ENCODE measurements around the gene RPRD1B. TPM values are rescaled to one million over a fixed set of nuclear protein-coding genes. Genes with fewer than 3 reads are reported as not detected.
A peak's percentile ranks its signal among the peaks of the same experiment; 100 is the strongest.

The RPRD1B gene
- total and polyA plus RNA-seq, 8 donors = 25.7 to 50.9 (median 47.4) TPM

GRCh38 chr20:38029453-38029852 lies 4.1 kb upstream of the RPRD1B start:
- intact Hi-C loops (cut with DNase I) = no loop called here
- ATAC-seq = no peak
- Histone ChIP-seq H3K4me3 (no peak overlapping the region), H3K36me3 (no peaks in the 10 kb centered on the region), H3K4me1 (peaks cover 9 to 48% of the 10 kb centered on the region in 2 donors), H3K9me3 (no peaks in the 10 kb centered on the region), H3K27me3 (no peaks in the 10 kb centered on the region), H3K27ac (no peak overlapping the region)
- TF ChIP-seq CTCF (IDR thresholded peaks at IDR 0.05) = no peak
- DNase-seq = no peak

- no peaks in the 10 kb centered on the region for H3K27me3 ChIP-seq
- peaks cover 26 to 66% of the 10 kb centered on the region in 2 donors for H3K4me1 ChIP-seq
- H3K4me3 ChIP-seq = peak overlapping the region in 1 of 2 donors; percentile 98
- peaks cover 0 to 11% of the 10 kb centered on the region in 2 donors for H3K36me3 ChIP-seq
- no peak overlapping the region for H3K27ac ChIP-seq
- no peaks in the 10 kb centered on the region for H3K9me3 ChIP-seq
- no peak for ATAC-seq
- TF ChIP-seq CTCF (IDR thresholded peaks at IDR 0.05) = no peak
- DNase-seq = no peak
- intact Hi-C loops (cut with DNase I) = no loop called here
Measured at GRCh38 chr20:38031957-38032356, 1.6 kb upstream of the RPRD1B start.

- peak; percentile 61 for ATAC-seq
- no peak for TF ChIP-seq CTCF (IDR thresholded peaks at IDR 0.05)
- peaks cover 26 to 74% of the 10 kb centered on the region in 2 donors for H3K4me1 ChIP-seq
- peak overlapping the region; percentile 95 to 97 for H3K27ac ChIP-seq
- peaks cover 0 to 11% of the 10 kb centered on the region in 2 donors for H3K36me3 ChIP-seq
- intact Hi-C loops (cut with DNase I) = no loop called here
- no peaks in the 10 kb centered on the region for H3K27me3 ChIP-seq
- no peaks in the 10 kb centered on the region for H3K9me3 ChIP-seq
- H3K4me3 ChIP-seq = peak overlapping the region; percentile 96 to 98
- no peak for DNase-seq
Measured at GRCh38 chr20:38032585-38033329, 789 bp upstream of the RPRD1B start.

- Histone ChIP-seq H3K27ac (peak overlapping the region; percentile 95 to 97), H3K4me3 (peak overlapping the region; percentile 96 to 98), H3K4me1 (peaks cover 26 to 74% of the 10 kb centered on the region in 2 donors), H3K9me3 (no peaks in the 10 kb centered on the region), H3K36me3 (peaks cover 0 to 11% of the 10 kb centered on the region in 2 donors), H3K27me3 (no peaks in the 10 kb centered on the region)
- peak; percentile 14 for ATAC-seq
- no peak for TF ChIP-seq CTCF (IDR thresholded peaks at IDR 0.05)
- intact Hi-C loops (cut with DNase I) = no loop called here
- DNase-seq = no peak
Measured at GRCh38 chr20:38034108-38034649, 633 bp downstream of the RPRD1B start.

- Histone ChIP-seq H3K9me3 (no peaks in the 10 kb centered on the region), H3K4me3 (peak overlapping the region in 1 of 2 donors; percentile 98), H3K4me1 (peaks cover 26 to 74% of the 10 kb centered on the region in 2 donors), H3K27ac (no peak overlapping the region), H3K36me3 (peaks cover 0 to 18% of the 10 kb centered on the region in 2 donors), H3K27me3 (no peaks in the 10 kb centered on the region)
- ATAC-seq (no peak), DNase-seq (no peak)
- no peak for TF ChIP-seq CTCF (IDR thresholded peaks at IDR 0.05)
- intact Hi-C loops (cut with DNase I) = no loop called here
Measured at GRCh38 chr20:38034961-38035360, 1.4 kb downstream of the RPRD1B start.

Measured in left lung (tissue), 10 donors.